ENCODE data around the gene OR5D16.
"Not testable (repeated sequence)": the region's sequence is repeated elsewhere in the genome, so short reads cannot be mapped to it uniquely, and the experiment has no call there.

The OR5D16 gene

GRCh38 chr11:55838452-55838851 lies at the start of gene OR5D16:
Gene OR5D16, plus strand, starts transcription at chr11:55838752. Its CDS starts 0 bp downstream, at chr11:55838752.
- TF ChIP-seq GATA3 (IDR thresholded peaks at IDR 0.05; ENCODE audit: low read depth, low read length) (no peak), GATA2 (IDR thresholded peaks at IDR 0.05; ENCODE audit: low read depth, low read length) (no peak)

DNA sequence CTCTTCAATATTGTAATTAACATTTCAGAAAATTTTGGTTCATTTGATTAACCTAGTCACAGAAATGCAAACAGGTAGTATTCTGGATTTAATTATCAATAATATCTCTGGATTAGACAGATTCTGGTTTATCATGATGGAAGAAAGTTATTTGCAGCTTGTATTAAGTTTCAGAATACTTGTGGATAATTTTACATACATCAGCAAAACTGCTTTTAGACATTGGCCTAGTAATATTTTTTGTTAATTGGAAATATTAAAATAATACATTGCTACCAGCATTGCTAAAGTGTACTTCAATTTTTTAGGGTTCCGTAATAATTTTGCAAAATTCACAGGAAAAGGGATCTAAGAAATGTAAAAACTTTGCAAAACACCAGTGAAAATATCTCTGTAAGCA lies 46.9 kb upstream of the OR5D16 start:
- TF ChIP-seq GATA2 (IDR thresholded peaks at IDR 0.05; ENCODE audit: low read depth, low read length), result no peak
- TF ChIP-seq GATA3 (IDR thresholded peaks at IDR 0.05; ENCODE audit: low read depth, low read length), result no peak

GRCh38 chr11:55793321-55793720 lies 45.2 kb upstream of the OR5D16 start:
- TF ChIP-seq GATA3 (IDR thresholded peaks at IDR 0.05; ENCODE audit: low read depth, low read length) (no peak), GATA2 (IDR thresholded peaks at IDR 0.05; ENCODE audit: low read depth, low read length) (no peak)

GRCh38 chr11:55795256-55795655 lies 43.3 kb upstream of the OR5D16 start, which contains the start of gene OR5D14:
Gene OR5D14, plus strand, starts transcription at chr11:55795556. Its CDS starts 0 bp downstream, at chr11:55795556.
- TF ChIP-seq GATA2 (IDR thresholded peaks at IDR 0.05; ENCODE audit: low read depth, low read length) (no peak), GATA3 (IDR thresholded peaks at IDR 0.05; ENCODE audit: low read depth, low read length) (no peak)

DNA sequence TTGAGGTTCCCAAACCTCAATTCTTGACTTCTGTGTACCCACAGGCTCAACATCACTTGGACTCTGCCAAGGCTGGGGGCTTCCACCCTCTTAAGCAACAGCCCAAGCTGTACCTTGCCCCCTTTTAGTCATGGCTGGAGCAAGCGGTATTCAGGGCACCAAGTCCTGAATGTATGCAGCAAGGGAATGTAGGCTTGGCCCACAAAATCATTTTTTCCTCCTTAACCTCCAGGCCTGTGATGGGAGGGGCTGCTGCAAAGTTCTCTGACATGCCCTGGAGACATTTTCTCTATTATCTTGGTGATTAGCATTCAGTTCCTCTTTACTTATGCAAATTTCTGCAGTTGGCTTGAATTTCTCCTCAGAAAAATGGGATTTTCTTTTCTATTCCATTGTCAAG lies 32.3 kb upstream of the OR5D16 start:
- TF ChIP-seq GATA3 (IDR thresholded peaks at IDR 0.05; ENCODE audit: low read depth, low read length) (no peak), GATA2 (IDR thresholded peaks at IDR 0.05; ENCODE audit: low read depth, low read length) (no peak)

DNA sequence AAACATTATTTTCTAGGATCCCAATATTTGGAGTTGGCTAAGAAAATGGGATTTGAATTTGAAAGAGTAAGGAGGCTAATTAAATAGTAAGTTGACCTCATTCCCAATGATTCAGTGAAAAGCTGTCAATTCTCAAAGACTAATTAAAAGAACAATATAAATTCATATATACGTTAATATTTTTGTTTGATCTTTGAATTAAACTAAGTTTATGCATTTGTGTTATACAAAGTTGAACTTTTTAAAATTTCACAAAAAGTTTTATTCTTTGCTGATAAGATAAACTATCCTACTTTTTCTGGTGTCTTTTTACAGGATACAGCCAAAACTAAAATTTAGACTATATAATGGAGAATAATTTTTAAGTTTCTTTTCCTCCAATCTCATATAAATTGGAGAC lies 27.5 kb upstream of the OR5D16 start, which contains the start of gene OR5L1:
OR5L1 (plus strand) TSS at position 301 of the 400 bp plus-strand sequence. CDS start 100 bp downstream, outside the sequence.
- TF ChIP-seq GATA3 (IDR thresholded peaks at IDR 0.05; ENCODE audit: low read depth, low read length), result no peak

GRCh38 chr11:55819330-55819729 lies 19.2 kb upstream of the OR5D16 start, which contains the start of gene OR5D18:
Gene OR5D18, plus strand, starts transcription at chr11:55819630. Its CDS starts 0 bp downstream, at chr11:55819630.
- TF ChIP-seq GATA2 (IDR thresholded peaks at IDR 0.05; ENCODE audit: low read depth, low read length), result no peak
- TF ChIP-seq GATA3 (IDR thresholded peaks at IDR 0.05; ENCODE audit: low read depth, low read length), result no peak

GRCh38 chr11:55826919-55827318 lies 11.6 kb upstream of the OR5D16 start, which contains the start of gene OR5L2:
Gene OR5L2, plus strand, starts transcription at chr11:55827219. Its CDS starts 0 bp downstream, at chr11:55827219.
- TF ChIP-seq GATA3 (IDR thresholded peaks at IDR 0.05; ENCODE audit: low read depth, low read length) (no peak), GATA2 (IDR thresholded peaks at IDR 0.05; ENCODE audit: low read depth, low read length) (no peak)

GRCh38 chr11:55847453-55847852 lies 8.9 kb downstream of the OR5D16 start:
- TF ChIP-seq GATA3 (IDR thresholded peaks at IDR 0.05; ENCODE audit: low read depth, low read length), result no peak
- no peak for TF ChIP-seq GATA2 (IDR thresholded peaks at IDR 0.05; ENCODE audit: low read depth, low read length)

- no peak for TF ChIP-seq GATA2 (IDR thresholded peaks at IDR 0.05; ENCODE audit: low read depth, low read length)
- no peak for TF ChIP-seq GATA3 (IDR thresholded peaks at IDR 0.05; ENCODE audit: low read depth, low read length)
Measured at GRCh38 chr11:55849037-55849436, 10.5 kb downstream of the OR5D16 start.

GRCh38 chr11:55852141-55852540 lies 13.6 kb downstream of the OR5D16 start:
- no peak for TF ChIP-seq GATA3 (IDR thresholded peaks at IDR 0.05; ENCODE audit: low read depth, low read length)
- no peak for TF ChIP-seq GATA2 (IDR thresholded peaks at IDR 0.05; ENCODE audit: low read depth, low read length)

DNA sequence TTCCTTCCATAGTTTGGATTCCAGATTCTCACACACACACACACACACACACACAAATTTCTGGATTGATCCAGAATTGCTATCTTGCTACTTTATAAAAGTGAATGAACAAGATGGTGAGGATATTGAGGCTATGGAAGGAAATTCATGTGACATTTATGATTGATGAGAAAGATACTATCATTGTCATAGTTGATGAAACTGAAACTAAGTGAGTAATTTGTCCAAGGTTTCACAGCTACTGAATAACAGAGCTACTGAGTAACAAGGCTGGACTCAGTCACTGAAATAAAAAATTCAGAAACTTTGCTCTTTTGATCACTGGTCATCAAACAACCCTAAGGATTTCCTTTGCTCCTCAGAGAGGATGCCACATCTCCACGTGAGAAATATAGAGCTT lies 16.2 kb downstream of the OR5D16 start:
- TF ChIP-seq GATA3 (IDR thresholded peaks at IDR 0.05; ENCODE audit: low read depth, low read length) (no peak), GATA2 (IDR thresholded peaks at IDR 0.05; ENCODE audit: low read depth, low read length) (no peak)

GRCh38 chr11:55882997-55883396 lies 44.4 kb downstream of the OR5D16 start, which contains the start of gene TRIM51:
Gene TRIM51, plus strand, starts transcription at chr11:55883297. Its CDS starts 2,132 bp downstream, at chr11:55885429.
- TF ChIP-seq GATA3, GATA2 (IDR thresholded peaks at IDR 0.05; ENCODE audit: low read depth, low read length): not testable (repeated sequence)
